ENCODE data around the gene UQCRC1. TPM values are rescaled to one million over a fixed set of nuclear protein-coding genes. Genes with fewer than 3 reads are reported as not detected.

The UQCRC1 gene
- total and polyA plus RNA-seq, 2 of the 8 experiments (the other 6 are each of a cell fraction or from before 2014, with no cell fraction given): 310 to 720 TPM

DNA sequence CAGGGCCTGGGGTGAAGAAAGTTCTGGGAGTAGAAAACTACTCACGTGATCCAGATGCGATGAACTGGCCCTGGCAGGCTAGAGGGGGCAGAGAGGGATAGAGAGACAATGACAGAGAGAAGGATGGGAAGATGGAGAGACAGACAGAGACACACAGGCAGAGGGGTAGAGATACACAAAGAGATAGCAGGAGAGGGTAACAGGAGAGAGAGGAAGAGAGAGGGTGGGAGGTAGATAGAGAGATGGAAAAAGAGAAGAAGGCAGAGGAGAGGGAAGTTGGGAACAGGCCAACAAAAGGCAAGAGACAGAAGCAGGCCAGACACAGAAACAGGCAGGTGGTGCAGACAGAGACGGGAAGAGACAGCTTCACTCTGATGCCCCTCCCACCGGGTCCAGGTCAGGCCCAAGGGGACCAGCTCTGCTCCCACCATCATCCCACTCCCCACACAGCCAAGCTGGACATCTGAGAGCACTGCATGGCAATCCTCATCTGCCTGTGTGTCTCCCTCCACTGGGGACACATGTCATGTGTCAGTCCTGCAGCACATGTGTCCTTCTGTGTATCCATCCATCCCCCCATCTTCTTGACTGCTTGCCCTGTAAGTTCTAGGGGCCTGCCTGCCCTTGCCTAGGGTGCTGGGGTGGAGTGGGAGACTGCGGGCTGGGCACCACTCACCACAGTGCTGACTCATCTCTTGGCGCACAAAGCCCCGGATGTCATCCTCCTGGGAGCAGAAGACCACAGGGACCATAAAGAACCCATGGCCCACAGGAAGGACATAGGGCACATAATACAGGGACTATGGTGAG is 43.6 kb downstream of the UQCRC1 start:
- FAIRE-seq (no peak), DNase-seq (ENCODE audit: low read depth in 1 of 2, low spot score in 2 of 2) (no peak)
- no peaks in the 10 kb centered on the region for H3K23me2 ChIP-seq (ENCODE audit: low read depth, low read length)
- H2BK20ac ChIP-seq (ENCODE audit: low read length): no peak overlapping the region
- 94% methylated on average over 5 of the region's 7 CpGs; no CpG with 5 or more reads in 1 of the 2 experiments for WGBS, 2 experiments (ENCODE audit: extremely low coverage in 1 of 2, insufficient coverage in 1 of 2, insufficient read length in 1 of 2, insufficient replicate concordance in 2 of 2, low coverage in 1 of 2, low lambda C conversion rate in 2 of 2, missing lambda C conversion rate in 1 of 2)
- H3K9ac ChIP-seq (replicated peaks in 1 of 4; ENCODE audit: extremely low read depth in 1 of 4, low read depth in 3 of 4, low read length in 3 of 4): no peak overlapping the region
- no peaks in the 10 kb centered on the region for H3K79me1 ChIP-seq (ENCODE audit: low read depth, low read length)
- H3K18ac ChIP-seq (ENCODE audit: extremely low read depth, low read length): no peak overlapping the region
- no peaks in the 10 kb centered on the region for H4K20me1 ChIP-seq (replicated peaks in 1 of 2; ENCODE audit: control insufficient read depth in 1 of 2, insufficient read depth in 2 of 2, low read length in 2 of 2)
- no peak overlapping the region for H3K14ac ChIP-seq (ENCODE audit: insufficient read length)
- no peaks in the 10 kb centered on the region for H3K27me3 ChIP-seq (replicated peaks in 1 of 4; ENCODE audit: control insufficient read depth in 3 of 4, extremely low read depth in 1 of 4, insufficient read depth in 3 of 4, low read length in 3 of 4)
- no peak overlapping the region for H2AK5ac ChIP-seq (ENCODE audit: low read depth, low read length)
- no peak overlapping the region for H2BK15ac ChIP-seq (ENCODE audit: low read length)
- no peak overlapping the region for H3K4ac ChIP-seq (replicated peaks; ENCODE audit: insufficient read length, low read depth, low read length)
- H4K91ac ChIP-seq (replicated peaks; ENCODE audit: insufficient read length, low read length): no peak overlapping the region
- no peak overlapping the region for H3K4me2 ChIP-seq (ENCODE audit: insufficient read depth in 1 of 2, low read depth in 2 of 2, low read length in 2 of 2)
- H3K4me1 ChIP-seq (replicated peaks in 1 of 4; ENCODE audit: control insufficient read depth in 3 of 4, insufficient read depth in 4 of 4, low read length in 3 of 4): peaks cover 0 to 15% (median 10%) of the 10 kb centered on the region in 4 experiments; a peak in 6 of 7 replicates
- H3K23ac ChIP-seq (ENCODE audit: insufficient read length): no peak overlapping the region
- no peaks in the 10 kb centered on the region for H3K36me3 ChIP-seq (ENCODE audit: control insufficient read depth in 2 of 4, insufficient read depth in 4 of 4, low read length in 3 of 4)
- no peak overlapping the region for H3K4me3 ChIP-seq (ENCODE audit: extremely low read depth in 1 of 4, insufficient read depth in 2 of 4, low read depth in 3 of 4, low read length in 4 of 4)
- no peak overlapping the region for H2BK12ac ChIP-seq (ENCODE audit: low read depth, low read length)
- no peak overlapping the region for H3K27ac ChIP-seq (ENCODE audit: low read depth, low read length)
- no peak overlapping the region for H2BK5ac ChIP-seq (ENCODE audit: low read depth, low read length)
- no peak for TF ChIP-seq SIX5 (IDR thresholded peaks at IDR 0.05; ENCODE audit: low read depth, low read length)
- TF ChIP-seq SIRT6 (IDR thresholded peaks at IDR 0.05; ENCODE audit: low read length): no peak
- no peak for TF ChIP-seq HDAC6 (IDR thresholded peaks at IDR 0.05; ENCODE audit: low read depth, low read length)
- TF ChIP-seq TBP (IDR thresholded peaks at IDR 0.05; ENCODE audit: low read depth, low read length): no peak
- no peak for TF ChIP-seq FOSL1 (IDR thresholded peaks at IDR 0.05; ENCODE audit: insufficient read depth, low read depth, low read length)
- no peak for TF ChIP-seq RNF2 (IDR thresholded peaks at IDR 0.05; ENCODE audit: borderline replicate concordance, low read depth, low read length, missing control alignments, poor library complexity, severe bottlenecking)
- TF ChIP-seq ATF3 (IDR thresholded peaks at IDR 0.05; ENCODE audit: insufficient read depth, low read depth, low read length): no peak
- TF ChIP-seq ATF2 (IDR thresholded peaks at IDR 0.05; ENCODE audit: low read length): no peak
- no peak overlapping the region for H4K5ac ChIP-seq (ENCODE audit: insufficient read length, low read depth, low read length)
- no peak overlapping the region for H4K8ac ChIP-seq (ENCODE audit: extremely low read depth, insufficient read depth, low read length)
- H2BK120ac ChIP-seq (replicated peaks; ENCODE audit: low read depth, low read length): no peak overlapping the region
- H3K56ac ChIP-seq (replicated peaks; ENCODE audit: insufficient read length, low read depth, low read length): no peak overlapping the region
- POLR2A ChIA-PET (ENCODE audit: partially characterized antibody): interaction anchor here (1.0 to 2.0 kb wide), 2 partner anchors 31 to 98 kb away, joined by 3 to 8 read pairs; partner anchors contain the start of gene CELSR3
- no peaks in the 10 kb centered on the region for H3K79me2 ChIP-seq (ENCODE audit: control insufficient read depth in 1 of 2, insufficient read depth in 2 of 2, low read length in 2 of 2)
- no peaks in the 10 kb centered on the region for H3K9me3 ChIP-seq (ENCODE audit: insufficient read depth in 2 of 2, low read depth in 1 of 2, low read length in 1 of 2)
- no peak overlapping the region for H2AFZ ChIP-seq (ENCODE audit: low read length)
- CTCF ChIA-PET (ENCODE audit: partially characterized antibody): interaction anchor here (1.2 to 6.1 kb wide), 2 partner anchors 17 to 174 kb away, joined by 3 to 32 read pairs; no protein-coding TSS in a partner anchor

All from H1 (cell line).